ENCODE data around the gene PRKAG2. TPM values are rescaled to one million over a fixed set of nuclear protein-coding genes. Genes with fewer than 3 reads are reported as not detected.

PRKAG2 gene
- 17.9 and 23.9 TPM in 2 replicates for total RNA-seq (ENCODE audit: low replicate concordance)
- long read RNA-seq, transcript PRKAG2-203 (12 exons, 2,318 nt): major isoform, 20 of 41 reads
- long read RNA-seq, partial matches to known transcripts: 6 of 41 reads
- long read RNA-seq, other reads (novel, unspliced or antisense): 13 of 41 reads

DNA sequence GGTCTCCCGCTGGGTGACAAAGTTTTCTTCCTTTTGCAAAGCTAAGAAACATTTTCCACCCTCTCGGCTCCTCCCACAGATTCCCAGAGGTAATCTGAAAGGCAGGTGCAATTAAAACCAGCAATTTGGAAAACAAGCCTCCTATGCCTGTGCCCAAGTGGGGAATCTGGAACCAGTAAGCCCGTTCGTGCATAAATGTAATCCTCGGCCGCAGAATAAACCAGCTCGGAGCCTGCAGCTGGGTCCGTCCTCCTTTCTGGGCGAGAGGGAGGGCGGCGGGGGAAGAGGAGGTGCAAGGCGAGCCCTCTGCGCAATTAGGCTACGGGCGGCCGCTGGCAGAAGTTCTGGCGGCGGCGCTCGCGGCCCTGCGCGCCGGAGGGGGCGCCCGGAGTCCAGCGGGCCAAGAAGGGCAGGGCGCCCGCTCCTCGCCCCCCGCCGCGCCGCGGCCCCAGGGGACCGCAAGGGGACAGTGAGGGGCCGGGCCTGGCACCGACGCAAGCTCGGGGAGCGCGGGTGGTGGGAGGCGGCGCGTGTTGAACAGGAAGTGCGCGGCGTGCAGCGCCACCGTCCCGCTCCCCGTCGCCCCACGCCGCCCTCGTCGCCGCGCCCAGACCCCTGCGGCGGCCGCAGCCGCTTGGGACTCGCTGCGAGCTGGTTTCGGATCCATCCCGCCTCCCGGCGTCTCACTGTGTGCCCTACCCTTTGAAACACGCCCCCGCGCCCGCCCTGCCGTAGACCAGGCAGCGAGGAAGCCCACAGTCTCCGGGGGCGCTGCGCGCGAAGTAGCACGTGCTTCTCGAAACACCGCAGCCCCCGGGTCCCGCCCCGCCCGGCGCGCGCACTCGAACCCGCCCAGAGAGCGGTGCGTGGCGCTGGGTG is at the start of gene PRKAG2:
PRKAG2 (minus strand) TSS at position 217 of the 879 bp plus-strand sequence. CDS start 495 bp downstream, outside the sequence.
- Mint-ChIP-seq H3K4me3 (peak within 1 kb of the TSS; percentile 92), H3K27ac (peak within 1 kb of the TSS; percentile 85), H3K9me3 (no peaks in the 10 kb centered on the region), H3K36me3 (no peaks in the 10 kb centered on the region), H3K4me1 (ENCODE audit: unreplicated experiment) (no peaks in the 10 kb centered on the region), H3K27me3 (peaks cover 36% of the 10 kb centered on the region)
- DNase-seq (ENCODE audit: extremely low spot score, unreplicated experiment): no peak
- TF ChIP-seq CTCF (conservative IDR thresholded peaks at IDR 0.05): no peak

GRCh38 chr7:151926336-151926712 is 49.4 kb upstream of the PRKAG2 start:
- no peaks in the 10 kb centered on the region for H3K36me3 Mint-ChIP-seq
- DNase-seq (ENCODE audit: extremely low spot score, unreplicated experiment): peak; percentile 58
- peaks cover 13% of the 10 kb centered on the region for H3K27me3 Mint-ChIP-seq
- H3K27ac Mint-ChIP-seq: no peak overlapping the region
- H3K9me3 Mint-ChIP-seq: peaks cover 5% of the 10 kb centered on the region
- H3K4me3 Mint-ChIP-seq: no peak overlapping the region
- peaks cover 9% of the 10 kb centered on the region for H3K4me1 Mint-ChIP-seq (ENCODE audit: unreplicated experiment)
- no peak for TF ChIP-seq CTCF (conservative IDR thresholded peaks at IDR 0.05)

DNA sequence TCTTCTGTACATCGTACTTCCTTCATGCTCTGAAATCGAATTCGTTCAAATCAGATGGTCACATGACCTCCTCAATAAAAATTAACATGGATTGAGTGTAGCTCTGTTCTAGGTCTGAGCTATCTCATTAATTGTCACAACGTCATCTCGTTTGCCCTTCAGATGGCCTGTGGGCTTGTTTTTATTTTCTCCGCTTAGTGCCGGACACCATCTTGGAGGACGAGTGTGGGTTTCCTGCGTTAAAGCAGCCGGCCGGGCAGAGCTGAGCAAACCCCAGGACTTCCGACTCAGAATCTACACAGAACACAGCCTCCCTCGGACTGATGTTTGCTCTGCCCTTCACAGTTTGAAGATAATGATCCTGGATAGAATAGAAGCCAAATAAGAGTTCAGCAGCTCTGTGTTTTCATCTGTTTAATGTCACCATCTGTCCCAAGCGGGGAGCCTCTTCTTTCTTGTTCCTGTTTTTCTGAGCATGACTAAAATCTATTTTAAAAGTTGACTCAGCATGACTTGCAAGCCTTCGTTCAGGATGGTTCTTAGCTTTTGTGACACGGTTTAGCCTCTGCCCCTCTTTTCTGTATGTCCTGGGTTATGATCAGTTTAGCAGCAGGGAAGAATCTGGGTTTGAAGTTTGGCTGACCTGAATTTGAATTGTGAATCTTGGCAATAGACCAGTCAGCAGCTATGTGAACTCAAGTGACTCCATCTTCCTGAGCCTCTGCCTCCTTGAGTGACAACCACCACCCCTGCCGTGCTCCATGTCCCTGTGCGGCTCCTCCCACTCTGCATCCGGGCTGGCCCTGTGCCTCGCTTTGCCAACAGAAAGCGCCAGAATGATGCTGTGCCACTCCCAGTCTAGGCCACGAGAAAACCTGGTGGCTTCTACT is 48.8 kb upstream of the PRKAG2 start:
- H3K27ac Mint-ChIP-seq: peak overlapping the region; percentile 85
- peaks cover 9% of the 10 kb centered on the region for H3K4me1 Mint-ChIP-seq (ENCODE audit: unreplicated experiment)
- peak overlapping the region; percentile 65 for H3K4me3 Mint-ChIP-seq
- no peak for TF ChIP-seq CTCF (conservative IDR thresholded peaks at IDR 0.05)
- peaks cover 5% of the 10 kb centered on the region for H3K9me3 Mint-ChIP-seq
- no peak for DNase-seq (ENCODE audit: extremely low spot score, unreplicated experiment)
- no peaks in the 10 kb centered on the region for H3K36me3 Mint-ChIP-seq
- H3K27me3 Mint-ChIP-seq: peaks cover 13% of the 10 kb centered on the region

- DNase-seq (ENCODE audit: extremely low spot score, unreplicated experiment): no peak
- peaks cover 5% of the 10 kb centered on the region for H3K9me3 Mint-ChIP-seq
- H3K4me1 Mint-ChIP-seq (ENCODE audit: unreplicated experiment): peaks cover 9% of the 10 kb centered on the region
- no peak overlapping the region for H3K4me3 Mint-ChIP-seq
- H3K36me3 Mint-ChIP-seq: no peaks in the 10 kb centered on the region
- no peak overlapping the region for H3K27ac Mint-ChIP-seq
- TF ChIP-seq CTCF (conservative IDR thresholded peaks at IDR 0.05): no peak
- H3K27me3 Mint-ChIP-seq: peaks cover 9% of the 10 kb centered on the region
Observed at GRCh38 chr7:151924508-151924907, 47.6 kb upstream of the PRKAG2 start.

DNA sequence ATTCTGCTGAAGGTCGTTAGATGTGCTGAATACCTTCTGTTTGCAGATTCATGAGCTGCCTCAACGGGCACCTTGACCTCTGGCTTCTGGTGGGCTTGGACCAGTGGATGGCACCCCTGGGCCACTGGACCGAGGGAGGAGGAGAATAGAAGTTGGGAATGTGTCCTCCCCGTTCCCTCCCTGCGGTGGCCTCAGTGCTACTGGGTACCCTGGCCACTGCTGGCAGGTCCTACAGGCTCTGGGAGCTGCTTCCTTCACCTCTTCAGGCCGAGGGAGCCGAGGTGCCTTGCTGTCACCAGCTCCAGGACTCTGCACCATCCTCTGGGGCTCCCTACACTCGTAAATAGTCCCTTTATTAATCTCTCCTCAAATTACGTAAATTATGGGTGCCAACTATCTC is 47.1 kb upstream of the PRKAG2 start:
- TF ChIP-seq CTCF (conservative IDR thresholded peaks at IDR 0.05): no peak
- no peaks in the 10 kb centered on the region for H3K36me3 Mint-ChIP-seq
- no peak for DNase-seq (ENCODE audit: extremely low spot score, unreplicated experiment)
- H3K9me3 Mint-ChIP-seq: peaks cover 5% of the 10 kb centered on the region
- H3K4me3 Mint-ChIP-seq: no peak overlapping the region
- H3K27ac Mint-ChIP-seq: no peak overlapping the region
- peaks cover 9% of the 10 kb centered on the region for H3K4me1 Mint-ChIP-seq (ENCODE audit: unreplicated experiment)
- H3K27me3 Mint-ChIP-seq: peaks cover 9% of the 10 kb centered on the region

All from type B pancreatic cell (in vitro differentiated cells).